ENCODE results near the gene MTTP.

Gene MTTP

DNA sequence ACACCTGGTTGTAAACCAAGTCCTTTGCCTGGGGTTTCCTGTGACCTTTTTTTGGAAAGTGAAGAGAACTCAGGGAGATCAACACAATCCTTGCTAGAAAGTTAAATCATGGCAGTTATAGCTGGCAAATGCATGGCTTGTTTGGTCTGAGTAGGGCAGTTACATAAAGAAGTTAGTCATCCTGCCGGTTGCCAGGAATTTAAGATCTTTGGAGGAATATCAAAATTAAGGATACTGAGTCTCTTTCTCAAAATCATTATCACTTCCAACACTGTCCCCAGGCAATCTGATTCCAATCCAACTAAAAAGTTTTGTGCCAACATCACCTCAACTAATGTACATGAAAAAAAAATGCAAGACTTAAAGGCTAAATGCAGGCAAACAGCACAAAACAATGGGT, 42.8 kb downstream of the MTTP start:
- TF ChIP-seq, protein P1, sequence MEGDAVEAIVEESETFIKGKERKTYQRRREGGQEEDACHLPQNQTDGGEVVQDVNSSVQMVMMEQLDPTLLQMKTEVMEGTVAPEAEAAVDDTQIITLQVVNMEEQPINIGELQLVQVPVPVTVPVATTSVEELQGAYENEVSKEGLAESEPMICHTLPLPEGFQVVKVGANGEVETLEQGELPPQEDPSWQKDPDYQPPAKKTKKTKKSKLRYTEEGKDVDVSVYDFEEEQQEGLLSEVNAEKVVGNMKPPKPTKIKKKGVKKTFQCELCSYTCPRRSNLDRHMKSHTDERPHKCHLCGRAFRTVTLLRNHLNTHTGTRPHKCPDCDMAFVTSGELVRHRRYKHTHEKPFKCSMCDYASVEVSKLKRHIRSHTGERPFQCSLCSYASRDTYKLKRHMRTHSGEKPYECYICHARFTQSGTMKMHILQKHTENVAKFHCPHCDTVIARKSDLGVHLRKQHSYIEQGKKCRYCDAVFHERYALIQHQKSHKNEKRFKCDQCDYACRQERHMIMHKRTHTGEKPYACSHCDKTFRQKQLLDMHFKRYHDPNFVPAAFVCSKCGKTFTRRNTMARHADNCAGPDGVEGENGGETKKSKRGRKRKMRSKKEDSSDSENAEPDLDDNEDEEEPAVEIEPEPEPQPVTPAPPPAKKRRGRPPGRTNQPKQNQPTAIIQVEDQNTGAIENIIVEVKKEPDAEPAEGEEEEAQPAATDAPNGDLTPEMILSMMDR (IDR thresholded peaks at IDR 0.05; ENCODE audit: borderline replicate concordance, control extremely low read depth, extremely low read depth, insufficient read depth, missing control alignments) = no peak
- DNase-seq (ENCODE audit: low spot score) = no peak
- in situ Hi-C loops (cut with MboI; ENCODE audit: low sequenced_read_pairs, unreplicated experiment) = no loop called here

GRCh38 chr4:99622341-99622740, 47.7 kb downstream of the MTTP start:
- in situ Hi-C loops (cut with MboI; ENCODE audit: low sequenced_read_pairs, unreplicated experiment) = no loop called here
- TF ChIP-seq, protein P1 (IDR thresholded peaks at IDR 0.05; ENCODE audit: borderline replicate concordance, control extremely low read depth, extremely low read depth, insufficient read depth, missing control alignments) = no peak
- no peak for DNase-seq (ENCODE audit: low spot score)

- TF ChIP-seq, protein P1 (IDR thresholded peaks at IDR 0.05; ENCODE audit: borderline replicate concordance, control extremely low read depth, extremely low read depth, insufficient read depth, missing control alignments) = no peak
- in situ Hi-C loops (cut with MboI; ENCODE audit: low sequenced_read_pairs, unreplicated experiment) = no loop called here
- no peak for DNase-seq (ENCODE audit: low spot score)
Observed at GRCh38 chr4:99624141-99624719, 49.6 kb downstream of the MTTP start.

GRCh38 chr4:99625369-99625768, 50.7 kb downstream of the MTTP start:
- in situ Hi-C loops (cut with MboI; ENCODE audit: low sequenced_read_pairs, unreplicated experiment) = no loop called here
- no peak for DNase-seq (ENCODE audit: low spot score)
- TF ChIP-seq, protein P1 (IDR thresholded peaks at IDR 0.05; ENCODE audit: borderline replicate concordance, control extremely low read depth, extremely low read depth, insufficient read depth, missing control alignments) = no peak

- in situ Hi-C loops (cut with MboI; ENCODE audit: low sequenced_read_pairs, unreplicated experiment) = no loop called here
- DNase-seq (ENCODE audit: low spot score) = no peak
- TF ChIP-seq, protein P1 (IDR thresholded peaks at IDR 0.05; ENCODE audit: borderline replicate concordance, control extremely low read depth, extremely low read depth, insufficient read depth, missing control alignments) = no peak
Observed at GRCh38 chr4:99628040-99628439, 53.4 kb downstream of the MTTP start.

DNA sequence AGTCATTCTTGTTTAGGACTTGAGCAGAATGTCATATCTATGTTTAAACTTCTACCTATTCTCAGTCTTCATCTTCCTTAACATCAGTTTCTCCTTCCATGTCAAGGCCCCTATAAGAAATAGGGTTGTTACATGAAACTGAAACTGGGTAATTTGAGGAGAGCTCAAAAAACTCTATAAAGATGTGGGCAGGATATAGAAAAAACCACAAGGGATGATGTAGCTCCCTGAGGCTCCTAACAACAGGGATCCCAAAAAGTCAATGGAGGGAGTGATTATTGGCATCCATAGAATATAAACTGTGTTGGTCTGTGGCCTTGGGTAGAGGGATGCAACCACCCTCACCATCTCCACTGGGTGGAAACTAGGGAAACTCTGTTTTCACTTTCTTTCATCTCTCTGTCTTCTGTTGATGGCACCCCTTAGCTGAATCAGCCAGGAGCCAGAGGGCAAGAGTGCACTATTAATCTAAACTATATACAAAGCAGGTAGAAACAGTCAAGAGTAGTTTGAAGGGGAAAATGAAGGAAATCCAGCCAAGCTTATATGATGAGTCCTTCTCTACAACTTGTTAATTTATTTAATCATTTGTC, 55.4 kb downstream of the MTTP start:
- in situ Hi-C loops (cut with MboI; ENCODE audit: low sequenced_read_pairs, unreplicated experiment) = no loop called here
- TF ChIP-seq, protein P1 (IDR thresholded peaks at IDR 0.05; ENCODE audit: borderline replicate concordance, control extremely low read depth, extremely low read depth, insufficient read depth, missing control alignments) = no peak
- DNase-seq (ENCODE audit: low spot score) = no peak
